Measurements from ENCODE around the gene CTF1.

GRCh38 chr16:30893417-30893743 is 3.0 kb upstream of the CTF1 start:
- TF ChIP-seq, protein P1, sequence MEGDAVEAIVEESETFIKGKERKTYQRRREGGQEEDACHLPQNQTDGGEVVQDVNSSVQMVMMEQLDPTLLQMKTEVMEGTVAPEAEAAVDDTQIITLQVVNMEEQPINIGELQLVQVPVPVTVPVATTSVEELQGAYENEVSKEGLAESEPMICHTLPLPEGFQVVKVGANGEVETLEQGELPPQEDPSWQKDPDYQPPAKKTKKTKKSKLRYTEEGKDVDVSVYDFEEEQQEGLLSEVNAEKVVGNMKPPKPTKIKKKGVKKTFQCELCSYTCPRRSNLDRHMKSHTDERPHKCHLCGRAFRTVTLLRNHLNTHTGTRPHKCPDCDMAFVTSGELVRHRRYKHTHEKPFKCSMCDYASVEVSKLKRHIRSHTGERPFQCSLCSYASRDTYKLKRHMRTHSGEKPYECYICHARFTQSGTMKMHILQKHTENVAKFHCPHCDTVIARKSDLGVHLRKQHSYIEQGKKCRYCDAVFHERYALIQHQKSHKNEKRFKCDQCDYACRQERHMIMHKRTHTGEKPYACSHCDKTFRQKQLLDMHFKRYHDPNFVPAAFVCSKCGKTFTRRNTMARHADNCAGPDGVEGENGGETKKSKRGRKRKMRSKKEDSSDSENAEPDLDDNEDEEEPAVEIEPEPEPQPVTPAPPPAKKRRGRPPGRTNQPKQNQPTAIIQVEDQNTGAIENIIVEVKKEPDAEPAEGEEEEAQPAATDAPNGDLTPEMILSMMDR (IDR thresholded peaks at IDR 0.05 in 4 of 5, conservative IDR thresholded peaks at IDR 0.05 in 1 of 5) = no peak
- no peak for TF ChIP-seq POLR2A (IDR thresholded peaks at IDR 0.05)

Data from gastrocnemius medialis (tissue), 4 donors.